ENCODE measurements around the gene SKIC8.

Gene SKIC8

GRCh38 chr15:78306176-78306774, 6.9 kb upstream of the SKIC8 start:
- H3K4me3 ChIP-seq (ENCODE audit: low read depth, low read length): no peak overlapping the region
- H3K27ac ChIP-seq: no peak overlapping the region
- no peaks in the 10 kb centered on the region for H3K27me3 ChIP-seq (ENCODE audit: insufficient read depth, low read depth, severe bottlenecking)
- no peak for DNase-seq
- TF ChIP-seq CTCF (IDR thresholded peaks at IDR 0.05; ENCODE audit: low read depth, low read length): no peak
- no peaks in the 10 kb centered on the region for H3K36me3 ChIP-seq
- no peaks in the 10 kb centered on the region for H3K9me3 ChIP-seq (ENCODE audit: severe bottlenecking)

- no peak overlapping the region for H3K4me3 ChIP-seq (ENCODE audit: low read depth, low read length)
- H3K9me3 ChIP-seq (ENCODE audit: severe bottlenecking): no peaks in the 10 kb centered on the region
- DNase-seq: peak; percentile 43
Observed at GRCh38 chr15:78304216-78305066, 5.0 kb upstream of the SKIC8 start.

GRCh38 chr15:78302579-78303312, 3.3 kb upstream of the SKIC8 start:
- Histone ChIP-seq H3K9me3 (ENCODE audit: severe bottlenecking) (no peaks in the 10 kb centered on the region), H3K27me3 (ENCODE audit: insufficient read depth, low read depth, severe bottlenecking) (no peaks in the 10 kb centered on the region), H3K4me3 (ENCODE audit: low read depth, low read length) (no peak overlapping the region), H3K27ac (no peak overlapping the region), H3K36me3 (no peaks in the 10 kb centered on the region; the same call in 1 of the 2 replicates)
- TF ChIP-seq CTCF (IDR thresholded peaks at IDR 0.05; ENCODE audit: low read depth, low read length): no peak
- no peak for DNase-seq

More at GRCh38 chr15:78304216-78305066, 5.0 kb upstream of the SKIC8 start:
- TF ChIP-seq CTCF (IDR thresholded peaks at IDR 0.05; ENCODE audit: low read depth, low read length): no peak
- Histone ChIP-seq H3K27me3 (ENCODE audit: insufficient read depth, low read depth, severe bottlenecking) (no peaks in the 10 kb centered on the region), H3K27ac (peak overlapping the region; percentile 0), H3K36me3 (no peaks in the 10 kb centered on the region)

- DNase-seq: no peak
- no peaks in the 10 kb centered on the region; the same call in 1 of the 2 replicates for H3K36me3 ChIP-seq
- H3K9me3 ChIP-seq (ENCODE audit: severe bottlenecking): no peaks in the 10 kb centered on the region
- no peak overlapping the region for H3K27ac ChIP-seq
- TF ChIP-seq CTCF (IDR thresholded peaks at IDR 0.05; ENCODE audit: low read depth, low read length): no peak
- H3K4me3 ChIP-seq (ENCODE audit: low read depth, low read length): no peak overlapping the region
- no peaks in the 10 kb centered on the region for H3K27me3 ChIP-seq (ENCODE audit: insufficient read depth, low read depth, severe bottlenecking)
Observed at GRCh38 chr15:78301828-78302227, 2.4 kb upstream of the SKIC8 start.

GRCh38 chr15:78301326-78301725, 1.9 kb upstream of the SKIC8 start:
- DNase-seq: no peak
- no peak for TF ChIP-seq CTCF (IDR thresholded peaks at IDR 0.05; ENCODE audit: low read depth, low read length)
- no peaks in the 10 kb centered on the region for H3K9me3 ChIP-seq (ENCODE audit: severe bottlenecking)
- H3K4me3 ChIP-seq (ENCODE audit: low read depth, low read length): no peak overlapping the region
- no peaks in the 10 kb centered on the region for H3K27me3 ChIP-seq (ENCODE audit: insufficient read depth, low read depth, severe bottlenecking)
- H3K27ac ChIP-seq: no peak overlapping the region
- no peaks in the 10 kb centered on the region; the same call in 1 of the 2 replicates for H3K36me3 ChIP-seq

All from WERI-Rb-1 (cell line).